Transverse colon (tissue), 4 donors: Measurements from ENCODE around the gene SOD1. TPM values are rescaled to one million over a fixed set of nuclear protein-coding genes. Genes with fewer than 3 reads are reported as not detected.

Experiments used
- DNase-seq: peaks from one replicate; pipeline ENCODE4 v3.0.0-alpha.2; 2019
- H3K27ac ChIP-seq, 4 donors: fragments of 200-600 bp; sonication (generic); 2 replicates each; pipeline ENCODE4 v1.5.1; 2016 to 2018; ENCODE audit warnings: inconsistent platforms in 4 of 4
- H3K27me3 ChIP-seq: fragments of 200-600 bp; sonication (generic); 2 replicates; pipeline ENCODE4 v1.5.1; 2017; ENCODE audit warnings: inconsistent platforms
- H3K36me3 ChIP-seq, 4 donors: fragments of 200-600 bp; sonication (generic); 2 replicates each; pipeline ENCODE4 v1.5.1; 2017 to 2019; ENCODE audit warnings: inconsistent platforms in 4 of 4
- H3K4me1 ChIP-seq, 4 donors: fragments of 200-600 bp; sonication (generic); 2 replicates each; pipeline ENCODE4 v1.5.1; 2017 to 2020; ENCODE audit warnings: inconsistent platforms in 4 of 4
- H3K4me3 ChIP-seq, 4 donors: fragments of 200-600 bp; sonication (generic); 1 replicate in 1 of 4; 2 replicates in 3 of 4; pipeline versions ENCODE4 v1.5.1 to v1.6.1; 2017 to 2019; ENCODE audit warnings: inconsistent platforms in 4 of 4
- H3K9me3 ChIP-seq, 2 donors: fragments of 200-600 bp; sonication (generic); 2 replicates each; pipeline ENCODE4 v1.5.1; 2017 to 2019; ENCODE audit warnings: inconsistent platforms in 2 of 2
- EP300 ChIP-seq: sonication (generic); formaldehyde crosslinking; IDR thresholded peaks from one replicate; pipeline ENCODE4 v1.6.1; 2017; ENCODE audit warnings: antibody characterized with exemption, low read depth
- POLR2A ChIP-seq: fragments of 450-650 bp; IDR thresholded peaks from one replicate; pipeline ENCODE4 v1.6.1; 2016; ENCODE audit warnings: antibody characterized with exemption, mild to moderate bottlenecking, moderate library complexity
- POLR2AphosphoS5 ChIP-seq, 3 donors: sonication (generic); formaldehyde crosslinking; IDR thresholded peaks; one replicate each; pipeline ENCODE4 v1.6.1; 2016; ENCODE audit warnings: antibody characterized with exemption in 3 of 3
- WGBS, 2 donors: methylation state at CpG; one replicate each; pipeline ENCODE4 v1.1.5; 2018; ENCODE audit warnings: low coverage in 1 of 2; 5-methylcytosine and 5-hydroxymethylcytosine counted together
- in situ Hi-C, 4 donors: fragments of 200-750 bp; cut with MboI; loops; one replicate each; pipeline versions ENCODE4 v1.15.0 to v1.15.1; 2017; ENCODE audit warnings: low sequenced_read_pairs in 3 of 4, low pct_ligation_motif_present in 1 of 4, low pct_unique_long_range_greater_than_20kb in 1 of 4
- intact Hi-C: fragments of 100-400 bp; cut with DNase I; formaldehyde crosslinking; loops from one replicate; pipeline ENCODE4 v1.15.1; 2023; ENCODE audit warnings: low total_unique reads
- total RNA-seq, 4 donors: library from RNA; depleted of rRNA; stranded (reverse); fragments of >200 nt; gene quantifications; one replicate each; pipeline ENCODE4 v1.1.0, GENCODE V29; 2016
- TF ChIP-seq, protein P1 (sequence below), 5 experiments: fragments of 200-600 bp in 3 of 5; fragments of 450-650 bp in 2 of 5; sonication (generic) in 3 of 5; IDR thresholded peaks; 1 replicate in 2 of 5; 2 replicates in 3 of 5; pipeline ENCODE4 v1.5.1; 2016 to 2017; ENCODE audit warnings: antibody characterized with exemption in 5 of 5, inconsistent platforms in 3 of 5, mild to moderate bottlenecking in 2 of 5, moderate library complexity in 1 of 5

The SOD1 gene
- total RNA-seq, result 100 to 1,000 TPM; 117 to 312 (median 256) TPM

DNA sequence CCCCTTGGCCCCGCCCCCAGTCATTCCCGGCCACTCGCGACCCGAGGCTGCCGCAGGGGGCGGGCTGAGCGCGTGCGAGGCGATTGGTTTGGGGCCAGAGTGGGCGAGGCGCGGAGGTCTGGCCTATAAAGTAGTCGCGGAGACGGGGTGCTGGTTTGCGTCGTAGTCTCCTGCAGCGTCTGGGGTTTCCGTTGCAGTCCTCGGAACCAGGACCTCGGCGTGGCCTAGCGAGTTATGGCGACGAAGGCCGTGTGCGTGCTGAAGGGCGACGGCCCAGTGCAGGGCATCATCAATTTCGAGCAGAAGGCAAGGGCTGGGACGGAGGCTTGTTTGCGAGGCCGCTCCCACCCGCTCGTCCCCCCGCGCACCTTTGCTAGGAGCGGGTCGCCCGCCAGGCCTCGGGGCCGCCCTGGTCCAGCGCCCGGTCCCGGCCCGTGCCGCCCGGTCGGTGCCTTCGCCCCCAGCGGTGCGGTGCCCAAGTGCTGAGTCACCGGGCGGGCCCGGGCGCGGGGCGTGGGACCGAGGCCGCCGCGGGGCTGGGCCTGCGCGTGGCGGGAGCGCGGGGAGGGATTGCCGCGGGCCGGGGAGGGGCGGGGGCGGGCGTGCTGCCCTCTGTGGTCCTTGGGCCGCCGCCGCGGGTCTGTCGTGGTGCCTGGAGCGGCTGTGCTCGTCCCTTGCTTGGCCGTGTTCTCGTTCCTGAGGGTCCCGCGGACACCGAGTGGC, at the start of gene SOD1:
TSS of gene SOD1 (plus strand) at position 158 of the 723 bp plus-strand sequence. CDS start at position 235, 77 bp downstream.
- intact Hi-C loops, result loop anchor here (5.0 kb wide), 1 partner anchor 78 kb away; no protein-coding TSS in a partner anchor
- no peaks in the 10 kb centered on the region for H3K9me3 ChIP-seq
- 1% methylated on average over 34 of the region's 87 CpGs; no CpG with 5 or more reads in 1 of the 2 donors for WGBS, 2 donors
- peaks cover 7 to 53% (median 30%) of the 10 kb centered on the region in 4 donors for H3K4me1 ChIP-seq
- peak within 1 kb of the TSS; percentile 78 to 92 (median 86) for H3K4me3 ChIP-seq
- peak within 1 kb of the TSS; percentile 90 to 97 (median 95) for H3K27ac ChIP-seq
- in situ Hi-C loops, result no loop called here
- H3K27me3 ChIP-seq, result no peaks in the 10 kb centered on the region
- DNase-seq, result peak; percentile 96
- TF ChIP-seq POLR2A, result peak; percentile 92
- TF ChIP-seq EP300, result no peak
- peak; percentile 94 to 99 (median 98) for TF ChIP-seq POLR2AphosphoS5 (IDR thresholded peaks at IDR 0.05)
- TF ChIP-seq, protein P1, sequence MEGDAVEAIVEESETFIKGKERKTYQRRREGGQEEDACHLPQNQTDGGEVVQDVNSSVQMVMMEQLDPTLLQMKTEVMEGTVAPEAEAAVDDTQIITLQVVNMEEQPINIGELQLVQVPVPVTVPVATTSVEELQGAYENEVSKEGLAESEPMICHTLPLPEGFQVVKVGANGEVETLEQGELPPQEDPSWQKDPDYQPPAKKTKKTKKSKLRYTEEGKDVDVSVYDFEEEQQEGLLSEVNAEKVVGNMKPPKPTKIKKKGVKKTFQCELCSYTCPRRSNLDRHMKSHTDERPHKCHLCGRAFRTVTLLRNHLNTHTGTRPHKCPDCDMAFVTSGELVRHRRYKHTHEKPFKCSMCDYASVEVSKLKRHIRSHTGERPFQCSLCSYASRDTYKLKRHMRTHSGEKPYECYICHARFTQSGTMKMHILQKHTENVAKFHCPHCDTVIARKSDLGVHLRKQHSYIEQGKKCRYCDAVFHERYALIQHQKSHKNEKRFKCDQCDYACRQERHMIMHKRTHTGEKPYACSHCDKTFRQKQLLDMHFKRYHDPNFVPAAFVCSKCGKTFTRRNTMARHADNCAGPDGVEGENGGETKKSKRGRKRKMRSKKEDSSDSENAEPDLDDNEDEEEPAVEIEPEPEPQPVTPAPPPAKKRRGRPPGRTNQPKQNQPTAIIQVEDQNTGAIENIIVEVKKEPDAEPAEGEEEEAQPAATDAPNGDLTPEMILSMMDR (IDR thresholded peaks at IDR 0.05), result peak in 4 of 5 experiments; percentile 11 to 25 (median 23)
- H3K36me3 ChIP-seq, result no peaks in the 10 kb centered on the region

DNA sequence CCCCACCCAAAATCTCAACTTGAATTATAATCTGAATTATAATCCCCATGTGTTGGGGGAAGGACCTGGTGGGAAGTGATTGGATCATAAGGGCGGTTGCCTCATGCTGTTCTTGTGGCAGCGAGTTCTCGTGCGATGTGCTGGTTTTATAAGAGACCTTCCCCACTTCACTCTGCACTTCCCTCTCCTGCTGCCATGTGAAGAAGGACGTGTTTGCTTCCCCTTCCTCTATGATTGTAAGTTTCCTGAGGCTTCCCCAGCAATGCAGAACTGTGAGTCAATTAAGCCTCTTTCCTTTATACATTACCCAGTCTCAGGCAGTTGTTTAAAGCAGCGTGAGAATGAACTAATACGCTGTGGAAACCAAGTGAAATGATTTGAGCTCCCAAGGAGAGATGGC, 48.0 kb upstream of the SOD1 start:
- no peaks in the 10 kb centered on the region for H3K4me1 ChIP-seq
- intact Hi-C loops (no loop called here), in situ Hi-C loops (no loop called here)
- H3K27me3 ChIP-seq, result no peaks in the 10 kb centered on the region
- H3K4me3 ChIP-seq, result no peak overlapping the region
- no peak for DNase-seq
- no peaks in the 10 kb centered on the region for H3K9me3 ChIP-seq
- H3K36me3 ChIP-seq, result no peaks in the 10 kb centered on the region
- no peak for TF ChIP-seq POLR2A
- TF ChIP-seq, protein P1 (IDR thresholded peaks at IDR 0.05), result no peak
- TF ChIP-seq EP300, result no peak
- TF ChIP-seq POLR2AphosphoS5 (IDR thresholded peaks at IDR 0.05), result no peak
- no peak overlapping the region for H3K27ac ChIP-seq
- 89 to 100% methylated on average over 1 to 7 of the region's 7 CpGs for WGBS, 2 donors

DNA sequence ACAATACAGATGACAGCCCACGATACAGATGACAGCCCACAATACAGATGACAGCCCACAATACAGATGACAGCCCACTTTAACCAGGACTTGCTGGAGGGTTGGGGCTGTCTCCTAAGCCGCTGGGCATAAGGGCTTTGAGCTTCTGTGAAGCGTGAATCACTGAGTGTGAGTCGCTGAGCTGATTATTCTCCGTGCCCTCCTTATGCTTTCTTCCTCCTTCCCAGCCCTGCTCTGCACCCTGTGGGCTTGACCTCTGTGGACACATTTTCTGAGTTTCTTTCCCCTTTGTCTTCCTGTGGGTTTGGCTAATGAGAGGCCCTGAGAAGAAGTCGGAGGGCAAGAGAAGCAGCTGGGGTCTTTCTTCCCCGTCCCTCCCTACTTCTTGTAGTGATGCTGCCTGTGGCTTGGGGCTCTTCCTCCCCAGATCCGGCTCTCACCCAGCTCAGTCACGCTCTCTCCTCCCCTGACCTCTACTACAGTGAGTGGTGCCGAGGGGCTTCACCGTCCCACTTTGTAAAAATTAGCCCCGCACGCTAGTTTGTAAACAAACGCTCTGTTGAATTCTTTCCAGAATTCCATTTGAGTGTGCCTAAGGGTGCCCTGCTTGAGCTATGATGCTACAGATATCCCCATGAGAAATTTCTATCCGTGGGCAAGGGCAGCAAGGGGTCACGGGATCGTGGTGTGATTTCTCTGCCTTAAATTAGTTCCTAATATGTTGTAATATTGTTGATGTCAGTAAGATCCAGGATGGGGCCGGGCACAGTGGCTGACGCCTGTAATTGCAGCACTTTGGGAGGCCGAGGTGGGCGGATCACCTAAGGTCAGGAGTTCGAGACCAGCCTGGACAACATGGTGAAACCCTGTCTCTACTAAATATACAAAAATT, 46.4 kb upstream of the SOD1 start:
- Histone ChIP-seq H3K9me3 (no peaks in the 10 kb centered on the region), H3K36me3 (no peaks in the 10 kb centered on the region), H3K4me3 (no peak overlapping the region), H3K4me1 (no peaks in the 10 kb centered on the region), H3K27ac (no peak overlapping the region), H3K27me3 (no peaks in the 10 kb centered on the region)
- in situ Hi-C loops, result no loop called here
- TF ChIP-seq, protein P1 (IDR thresholded peaks at IDR 0.05), result no peak
- TF ChIP-seq POLR2A, result no peak
- no peak for TF ChIP-seq EP300
- no peak for TF ChIP-seq POLR2AphosphoS5 (IDR thresholded peaks at IDR 0.05)
- 44 to 63% methylated on average over 11 to 22 of the region's 22 CpGs for WGBS, 2 donors
- DNase-seq, result no peak
- intact Hi-C loops, result no loop called here

DNA sequence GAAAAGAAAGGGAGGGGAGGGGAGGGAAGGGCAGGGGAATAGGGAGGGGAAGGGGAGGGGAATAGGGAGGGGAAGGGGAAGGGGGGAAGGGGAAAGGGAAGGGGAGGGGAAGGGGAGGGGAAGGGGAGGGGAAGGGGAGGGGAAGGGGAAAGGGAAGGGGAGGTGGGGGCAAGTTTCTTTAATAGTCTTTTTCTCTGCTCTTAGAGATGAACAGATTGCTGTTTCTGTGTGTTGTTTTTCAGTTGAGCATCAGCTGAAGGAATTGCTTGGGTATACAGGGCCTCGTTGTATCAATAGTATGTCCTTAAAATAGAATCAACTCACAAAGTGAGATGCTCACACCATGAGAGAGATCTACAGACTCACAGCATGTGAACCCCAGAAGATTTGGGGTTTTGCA, 44.8 kb upstream of the SOD1 start:
- Histone ChIP-seq H3K4me3 (no peak overlapping the region), H3K4me1 (no peaks in the 10 kb centered on the region), H3K27me3 (no peaks in the 10 kb centered on the region), H3K27ac (no peak overlapping the region), H3K9me3 (no peaks in the 10 kb centered on the region), H3K36me3 (no peaks in the 10 kb centered on the region)
- TF ChIP-seq POLR2AphosphoS5 (IDR thresholded peaks at IDR 0.05) (no peak), EP300 (no peak), POLR2A (no peak)
- TF ChIP-seq, protein P1 (IDR thresholded peaks at IDR 0.05), result no peak
- in situ Hi-C loops, result no loop called here
- intact Hi-C loops, result no loop called here
- WGBS, 2 donors, result 45 to 60% methylated on average over 1 of the region's 1 CpG
- DNase-seq, result no peak
